ENCODE measurements around the gene RPH3AL.

GRCh38 chr17:280216-280615 is 72.4 kb downstream of the RPH3AL start:
- TF ChIP-seq POLR2A (IDR thresholded peaks at IDR 0.05) (no peak), CTCF (IDR thresholded peaks at IDR 0.05) (no peak)

Measured in Peyer's patch (tissue), 4 donors.